Common myeloid progenitor, CD34-positive (primary cell): ENCODE measurements around the gene ANKS4B. TPM values are rescaled to one million over a fixed set of nuclear protein-coding genes. Genes with fewer than 3 reads are reported as not detected.

Source experiments
- CTCF ChIA-PET: fragments of 350-600 bp; sonication (Branson Sonifier 250); formaldehyde crosslinking; loops from one replicate; lab custom pipeline; 2021; ENCODE audit warnings: antibody characterized with exemption; lab: Charles Lee
- POLR2A ChIA-PET: fragments of 350-600 bp; sonication (Branson Sonifier 250); formaldehyde crosslinking; loops from one replicate; lab custom pipeline; 2021; ENCODE audit warnings: antibody characterized with exemption; lab: Charles Lee
- DNase-seq, 3 donors: peaks; one replicate each; pipeline versions ENCODE4 v3.0.0 to v3.0.0-alpha.2; 2013
- H3K27ac ChIP-seq, 2 experiments: 1 replicate in 1 of 2; 2 replicates in 1 of 2; pipeline ENCODE4 v1.7.0; 2013; ENCODE audit warnings: inconsistent platforms in 2 of 2, low read length in 2 of 2, mild to moderate bottlenecking in 2 of 2, low read depth in 1 of 2, moderate library complexity in 1 of 2; ENCODE audit not compliant: severe bottlenecking in 2 of 2, insufficient read depth in 1 of 2, poor library complexity in 1 of 2
- H3K27me3 ChIP-seq, 5 experiments: replicated peaks in 2 of 5; 1 replicate in 3 of 5; 2 replicates in 2 of 5; pipeline versions ENCODE4 v1.6.1 to v1.7.0; 2013; ENCODE audit warnings: low read length in 4 of 5, mild to moderate bottlenecking in 2 of 5, moderate library complexity in 2 of 5, inconsistent platforms in 1 of 5; ENCODE audit not compliant: insufficient read depth in 5 of 5, control insufficient read depth in 4 of 5
- H3K36me3 ChIP-seq, 4 experiments: 1 replicate in 2 of 4; 2 replicates in 2 of 4; pipeline versions ENCODE4 v1.6.1 to v1.7.0; 2013; ENCODE audit warnings: low read length in 3 of 4, control low read depth in 1 of 4, mild to moderate bottlenecking in 1 of 4; ENCODE audit not compliant: control insufficient read depth in 4 of 4, insufficient read depth in 4 of 4
- H3K4me1 ChIP-seq, 4 experiments: 1 replicate in 3 of 4; 2 replicates in 1 of 4; pipeline versions ENCODE4 v1.6.1 to v1.7.1; 2013; ENCODE audit warnings: low read length in 3 of 4, mild to moderate bottlenecking in 3 of 4, control low read depth in 1 of 4, inconsistent platforms in 1 of 4, moderate library complexity in 1 of 4; ENCODE audit not compliant: control insufficient read depth in 4 of 4, insufficient read depth in 4 of 4; ENCODE audit errors: control extremely low read depth in 1 of 4
- H3K4me3 ChIP-seq, 7 experiments: 1 replicate in 4 of 7; 2 replicates in 3 of 7; pipeline versions ENCODE4 v1.5.1 to v1.7.0; 2013; ENCODE audit warnings: mild to moderate bottlenecking in 7 of 7, low read length in 6 of 7, moderate library complexity in 6 of 7, inconsistent platforms in 2 of 7, low read depth in 2 of 7, control low read depth in 1 of 7; ENCODE audit not compliant: insufficient read depth in 4 of 7, control insufficient read depth in 1 of 7; ENCODE audit errors: extremely low read depth in 1 of 7
- H3K9me3 ChIP-seq, 5 experiments: 1 replicate in 4 of 5; 2 replicates in 1 of 5; pipeline versions ENCODE4 v1.6.1 to v1.7.1; 2013; ENCODE audit warnings: low read length in 4 of 5, mild to moderate bottlenecking in 2 of 5, inconsistent platforms in 1 of 5, low read depth in 1 of 5, moderate library complexity in 1 of 5; ENCODE audit not compliant: control insufficient read depth in 4 of 5, insufficient read depth in 2 of 5; ENCODE audit errors: control extremely low read depth in 1 of 5
- WGBS: methylation state at CpG from one replicate; pipeline ENCODE4 v1.1.5; 2013; ENCODE audit not compliant: insufficient coverage; 5-methylcytosine and 5-hydroxymethylcytosine counted together
- polyA plus RNA-seq: library from polyadenylated mRNA; unstranded; fragments of 120-200 nt; gene quantifications from one replicate; pipeline ENCODE4 v1.2.1, GENCODE V29; 2013

Gene ANKS4B, protein sequence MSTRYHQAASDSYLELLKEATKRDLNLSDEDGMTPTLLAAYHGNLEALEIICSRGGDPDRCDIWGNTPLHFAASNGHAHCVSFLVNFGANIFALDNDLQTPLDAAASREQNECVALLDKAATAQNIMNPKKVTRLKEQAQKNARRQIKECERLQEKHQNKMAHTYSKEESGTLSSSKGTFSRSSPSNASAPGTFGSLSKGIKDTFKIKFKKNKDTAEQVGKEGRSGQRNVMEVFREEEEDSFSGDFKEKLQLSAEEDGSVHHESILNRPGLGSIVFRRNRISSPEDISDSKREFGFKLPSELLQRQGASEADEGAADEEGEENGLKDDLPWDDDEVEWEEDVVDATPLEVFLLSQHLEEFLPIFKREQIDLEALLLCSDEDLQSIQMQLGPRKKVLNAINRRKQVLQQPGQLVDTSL
- not detected for polyA plus RNA-seq

DNA sequence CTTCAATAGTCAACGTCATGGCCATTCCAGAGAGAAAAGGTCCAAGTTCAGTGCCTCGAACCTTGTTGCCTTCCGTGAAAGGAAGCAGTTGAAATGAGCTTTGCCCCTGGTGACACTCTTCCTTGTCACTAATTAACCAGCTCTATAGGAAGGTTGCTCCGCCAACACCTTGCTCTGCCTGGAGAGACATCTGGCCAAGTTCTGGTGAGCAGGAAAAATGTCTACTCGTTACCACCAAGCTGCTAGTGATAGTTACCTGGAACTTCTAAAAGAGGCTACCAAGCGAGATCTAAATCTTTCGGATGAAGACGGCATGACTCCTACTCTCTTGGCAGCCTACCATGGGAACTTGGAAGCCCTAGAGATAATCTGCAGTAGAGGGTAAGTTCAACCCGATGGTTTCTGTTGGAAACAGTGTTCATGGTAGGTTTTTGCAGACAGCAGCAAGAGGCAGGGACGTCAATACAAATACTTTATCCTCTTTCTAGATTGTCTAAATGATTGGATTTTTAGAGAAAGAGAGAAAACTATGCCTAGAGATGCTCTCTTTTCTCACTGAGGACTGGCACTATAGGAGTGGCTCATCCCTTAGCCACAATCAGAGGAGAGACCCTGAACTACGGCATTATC is at the start of gene ANKS4B:
Gene ANKS4B (plus strand): TSS at position 179 of the 630 bp plus-strand sequence. CDS start 39 bp downstream, at position 218.
- WGBS: 97% methylated on average over 8 of the region's 11 CpGs
- Histone ChIP-seq H3K27ac (no peak within 1 kb of the TSS), H3K4me1 (no peaks in the 10 kb centered on the region), H3K36me3 (no peaks in the 10 kb centered on the region), H3K4me3 (no peak within 1 kb of the TSS), H3K9me3 (peaks cover 0 to 2% (median 0%) of the 10 kb centered on the region in 5 experiments), H3K27me3 (peaks cover 0 to 5% (median 2%) of the 10 kb centered on the region in 5 experiments)
- CTCF ChIA-PET: no interaction called here
- POLR2A ChIA-PET: no interaction called here
- no peak for DNase-seq

DNA sequence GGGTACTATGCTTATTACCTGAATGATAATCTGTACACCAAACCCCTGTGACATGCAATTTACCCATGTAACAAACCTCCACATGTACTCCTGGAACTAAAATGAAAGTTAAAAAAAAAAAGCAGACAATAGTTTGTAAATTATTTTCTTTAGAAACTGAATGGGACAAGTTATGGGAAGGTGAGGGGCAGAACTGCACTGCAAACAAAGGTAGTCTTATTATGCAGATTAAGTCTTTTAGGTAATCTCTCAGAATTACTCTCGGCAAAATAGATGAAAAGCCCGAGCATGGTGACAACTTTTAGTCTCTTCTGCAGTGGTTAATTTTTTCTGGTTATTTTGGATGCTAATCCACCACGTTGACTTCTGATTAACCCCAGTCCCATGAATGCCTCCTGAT is 49.5 kb upstream of the ANKS4B start:
- 95% methylated on average over 3 of the region's 3 CpGs for WGBS
- ChIA-PET CTCF (no interaction called here), POLR2A (no interaction called here)
- Histone ChIP-seq H3K4me1 (no peaks in the 10 kb centered on the region), H3K9me3 (peaks cover 0 to 28% (median 2%) of the 10 kb centered on the region in 5 experiments), H3K36me3 (peaks cover 4 to 36% (median 28%) of the 10 kb centered on the region in 4 experiments), H3K27ac (no peak overlapping the region), H3K4me3 (no peak overlapping the region), H3K27me3 (no peaks in the 10 kb centered on the region)
- DNase-seq: no peak

DNA sequence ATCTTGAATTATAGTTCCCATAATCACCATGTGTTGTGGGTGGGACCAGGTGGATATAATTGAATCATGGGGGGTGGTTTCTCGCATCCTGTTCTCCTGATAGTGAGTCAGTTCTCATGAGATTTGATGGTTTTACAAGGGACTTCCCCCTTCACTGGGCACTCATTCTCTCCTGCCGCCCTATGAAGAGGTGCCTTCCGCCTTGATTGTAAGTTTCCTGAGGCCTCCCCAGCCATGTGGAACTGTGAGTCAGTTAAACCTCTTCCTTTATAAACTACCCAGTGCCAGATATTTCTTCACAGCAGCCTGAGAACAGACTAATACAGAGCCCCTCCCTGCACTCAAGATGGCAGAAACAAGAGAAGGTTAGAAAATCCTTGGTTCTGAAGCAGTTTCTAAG is 48.7 kb upstream of the ANKS4B start:
- POLR2A ChIA-PET: no interaction called here
- Histone ChIP-seq H3K4me3 (no peak overlapping the region), H3K27ac (no peak overlapping the region), H3K9me3 (peaks cover 0 to 28% (median 2%) of the 10 kb centered on the region in 5 experiments), H3K27me3 (no peaks in the 10 kb centered on the region), H3K36me3 (peaks cover 4 to 28% (median 20%) of the 10 kb centered on the region in 4 experiments), H3K4me1 (no peaks in the 10 kb centered on the region)
- CTCF ChIA-PET: no interaction called here
- 92% methylated on average over 2 of the region's 3 CpGs for WGBS
- DNase-seq: peak in 1 of 3 donors; percentile 27

DNA sequence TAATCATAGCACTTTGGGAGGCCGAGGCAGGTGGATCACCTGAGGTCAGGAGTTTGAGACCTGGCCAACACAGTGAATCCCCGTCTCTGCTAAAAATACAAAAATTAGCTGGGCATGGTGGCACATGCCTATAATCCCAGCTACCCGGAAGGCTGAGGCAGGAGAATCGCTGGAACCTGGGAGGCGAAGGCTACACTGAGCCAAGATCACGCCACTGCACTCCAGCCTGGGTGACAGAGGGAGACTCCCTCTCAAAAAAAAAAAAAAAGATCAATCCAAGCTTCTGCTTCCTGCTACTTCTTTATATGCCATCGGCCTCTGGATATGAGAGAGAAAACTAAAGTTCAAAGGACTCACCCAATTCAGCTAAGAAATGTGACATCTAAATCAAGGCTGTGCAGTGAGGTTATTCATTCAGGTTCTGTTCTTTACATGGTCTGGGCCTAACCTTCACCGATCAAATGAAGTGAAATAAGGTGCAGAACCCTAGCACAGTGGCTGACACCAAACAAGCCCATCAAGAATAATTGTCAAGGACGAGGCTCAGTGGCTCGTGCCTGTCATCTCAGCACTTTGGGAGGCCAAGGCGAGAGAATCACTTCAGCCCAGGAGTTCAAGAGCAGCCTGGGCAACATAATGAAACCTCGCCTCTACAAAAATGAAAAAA is 47.7 kb upstream of the ANKS4B start:
- no peaks in the 10 kb centered on the region for H3K4me1 ChIP-seq
- WGBS: 97% methylated on average over 9 of the region's 12 CpGs
- H3K36me3 ChIP-seq: peaks cover 4 to 21% (median 14%) of the 10 kb centered on the region in 4 experiments
- H3K4me3 ChIP-seq: no peak overlapping the region
- H3K9me3 ChIP-seq: peaks cover 0 to 28% (median under 1%) of the 10 kb centered on the region in 5 experiments
- DNase-seq: no peak
- no peaks in the 10 kb centered on the region for H3K27me3 ChIP-seq
- H3K27ac ChIP-seq: no peak overlapping the region
- ChIA-PET POLR2A (no interaction called here), CTCF (interaction anchor here (1.3 kb wide), 2 partner anchors 10 to 115 kb away, joined by 3 to 4 read pairs; no protein-coding TSS in a partner anchor)

DNA sequence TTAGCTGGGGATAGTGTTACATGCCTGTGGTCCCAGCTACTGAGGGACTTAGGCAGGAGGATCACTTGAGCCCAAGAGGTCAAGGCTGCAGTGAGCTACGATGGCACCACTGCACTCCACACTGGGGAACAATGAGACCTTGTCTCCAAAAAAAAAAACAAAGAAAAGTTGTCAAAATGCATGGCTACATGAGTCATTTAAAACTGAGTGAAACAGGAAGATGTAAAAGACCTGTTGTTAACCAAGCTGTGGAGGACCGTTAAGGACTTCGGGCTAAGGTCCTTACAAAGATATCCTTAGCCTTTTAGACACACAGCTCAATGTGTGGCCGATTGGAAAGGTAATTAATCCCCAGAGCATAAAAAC is 47.2 kb upstream of the ANKS4B start:
- ChIA-PET CTCF (interaction anchor here (1.3 kb wide), 2 partner anchors 10 to 114 kb away, joined by 3 to 4 read pairs; no protein-coding TSS in a partner anchor), POLR2A (interaction anchor here (0.6 kb wide), 1 partner anchor 1136 kb away, joined by 4 read pairs; no protein-coding TSS in a partner anchor)
- 70% methylated on average over 2 of the region's 4 CpGs for WGBS
- Histone ChIP-seq H3K4me3 (no peak overlapping the region), H3K9me3 (peaks cover 0 to 23% (median 0%) of the 10 kb centered on the region in 5 experiments), H3K36me3 (peaks cover 2 to 16% (median 9%) of the 10 kb centered on the region in 4 experiments), H3K27ac (no peak overlapping the region), H3K4me1 (no peaks in the 10 kb centered on the region), H3K27me3 (no peaks in the 10 kb centered on the region)
- no peak for DNase-seq

DNA sequence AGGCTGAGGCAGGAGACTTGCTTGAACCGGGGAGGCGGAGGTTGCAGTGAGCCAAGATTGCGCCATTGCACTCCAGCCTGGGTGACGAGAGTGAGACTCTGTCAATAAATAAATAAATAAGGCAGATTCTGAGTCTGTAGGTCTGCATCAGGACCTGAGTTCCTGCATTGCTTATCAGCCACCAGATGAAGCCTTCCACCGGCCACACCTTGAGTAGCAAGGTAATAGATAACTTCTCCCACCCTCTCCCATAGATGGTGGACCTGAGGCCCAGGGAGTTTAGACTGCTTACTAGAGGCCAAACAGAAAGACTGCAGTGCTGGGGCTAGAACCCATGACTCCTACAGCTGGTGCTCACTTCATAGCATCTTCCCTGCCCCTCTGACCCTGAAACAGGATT is 44.2 kb upstream of the ANKS4B start:
- CTCF ChIA-PET: interaction anchor here (0.6 to 2.1 kb wide), 9 partner anchors 11 to 1036 kb away, joined by 3 to 11 read pairs (median 4); partner anchors contain the start of gene CRYM
- Histone ChIP-seq H3K9me3 (peaks cover 0 to 7% (median 0%) of the 10 kb centered on the region in 5 experiments), H3K4me3 (no peak overlapping the region), H3K27me3 (peaks cover 0 to 5% (median 3%) of the 10 kb centered on the region in 5 experiments), H3K4me1 (no peaks in the 10 kb centered on the region), H3K27ac (no peak overlapping the region), H3K36me3 (no peaks in the 10 kb centered on the region)
- DNase-seq: no peak
- POLR2A ChIA-PET: interaction anchor here (0.6 kb wide), 1 partner anchor 1988 kb away, joined by 3 read pairs; no protein-coding TSS in a partner anchor
- WGBS: 89% methylated on average over 3 of the region's 5 CpGs
